Testis (tissue), 2 donors: ENCODE data around the gene RPL21.
"Not testable (repeated sequence)": the region's sequence is repeated elsewhere in the genome, so short reads cannot be mapped to it uniquely, and the experiment has no call there.

Source experiments
- CTCF ChIP-seq, 3 experiments: fragments of 450-650 bp in 2 of 3; fragments of 200-600 bp in 1 of 3; sonication (generic) in 1 of 3; IDR thresholded peaks; one replicate each; pipeline ENCODE4 v1.5.1; 2016 to 2019; ENCODE audit warnings: antibody characterized with exemption in 3 of 3, mild to moderate bottlenecking in 2 of 3, moderate library complexity in 1 of 3
- POLR2A ChIP-seq: fragments of 450-650 bp; IDR thresholded peaks from one replicate; pipeline ENCODE4 v1.6.1; 2017; ENCODE audit warnings: antibody characterized with exemption, mild to moderate bottlenecking, moderate library complexity

- not testable (repeated sequence) for TF ChIP-seq POLR2A; CTCF (IDR thresholded peaks at IDR 0.05)
Observed at GRCh38 chr13:27213386-27213785, 38.0 kb upstream of the RPL21 start.
